ENCODE data around the gene ICA1. TPM values are rescaled to one million over a fixed set of nuclear protein-coding genes. Genes with fewer than 3 reads are reported as not detected.

The ICA1 gene
- total and polyA plus RNA-seq, 2 of the 13 experiments (the other 11 are each of a cell fraction or from before 2014, with no cell fraction given) = 0.29 TPM; not detected in 1

GRCh38 chr7:8229927-8230326, 32.0 kb downstream of the ICA1 start:
- H3K4me3 ChIP-seq (replicated peaks in 1 of 3; ENCODE audit: insufficient read depth in 1 of 3, low read depth in 2 of 3, low read length in 3 of 3) = no peak overlapping the region
- DNase-seq (ENCODE audit: low spot score) = no peak
- TF ChIP-seq RORA (CRISPR knock-in tag; IDR thresholded peaks at IDR 0.05) (no peak), MXD3 (CRISPR knock-in tag; IDR thresholded peaks at IDR 0.05) (no peak), DNMT1 (CRISPR knock-in tag; IDR thresholded peaks at IDR 0.05) (no peak), ZNF792 (CRISPR knock-in tag; IDR thresholded peaks at IDR 0.05) (no peak), JDP2 (CRISPR knock-in tag; IDR thresholded peaks at IDR 0.05; ENCODE audit: borderline replicate concordance) (no peak), ZNF142 (CRISPR knock-in tag; IDR thresholded peaks at IDR 0.05) (no peak), ATF6 (CRISPR knock-in tag; conservative IDR thresholded peaks at IDR 0.05) (no peak), HMG20B (CRISPR knock-in tag; conservative IDR thresholded peaks at IDR 0.05) (no peak), TOE1 (CRISPR knock-in tag; IDR thresholded peaks at IDR 0.05) (no peak), POLR2G (IDR thresholded peaks at IDR 0.05; ENCODE audit: low read depth, low read length) (no peak), ZNF101 (CRISPR knock-in tag; IDR thresholded peaks at IDR 0.05; ENCODE audit: borderline replicate concordance, low read depth) (no peak)
- TF ChIP-seq, protein P1, sequence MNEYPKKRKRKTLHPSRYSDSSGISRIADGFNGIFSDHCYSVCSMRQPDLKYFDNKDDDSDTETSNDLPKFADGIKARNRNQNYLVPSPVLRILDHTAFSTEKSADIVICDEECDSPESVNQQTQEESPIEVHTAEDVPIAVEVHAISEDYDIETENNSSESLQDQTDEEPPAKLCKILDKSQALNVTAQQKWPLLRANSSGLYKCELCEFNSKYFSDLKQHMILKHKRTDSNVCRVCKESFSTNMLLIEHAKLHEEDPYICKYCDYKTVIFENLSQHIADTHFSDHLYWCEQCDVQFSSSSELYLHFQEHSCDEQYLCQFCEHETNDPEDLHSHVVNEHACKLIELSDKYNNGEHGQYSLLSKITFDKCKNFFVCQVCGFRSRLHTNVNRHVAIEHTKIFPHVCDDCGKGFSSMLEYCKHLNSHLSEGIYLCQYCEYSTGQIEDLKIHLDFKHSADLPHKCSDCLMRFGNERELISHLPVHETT (CRISPR knock-in tag; conservative IDR thresholded peaks at IDR 0.05) = no peak
- no peak overlapping the region for H3K4me2 ChIP-seq (ENCODE audit: low read depth, low read length)
- ATAC-seq = no peak
- no peaks in the 10 kb centered on the region for H3K79me2 ChIP-seq (ENCODE audit: insufficient read depth, low read length)
- no peak overlapping the region for H2AFZ ChIP-seq (ENCODE audit: low read length)
- no peaks in the 10 kb centered on the region for H3K9me3 ChIP-seq (ENCODE audit: low read length)
- no peak for FAIRE-seq
- ChIA-PET CTCF (ENCODE audit: low intra/inter-chr PET ratio, low total read pairs) (no interaction called here), POLR2A (no interaction called here)
- in situ Hi-C loops (cut with HindIII; ENCODE audit: extremely low pct_ligation_motif_present, low pct_unique_long_range_greater_than_20kb) (no loop called here), intact Hi-C loops (cut with micrococcal nuclease; ENCODE audit: unreplicated experiment) (no loop called here)
- H3K36me3 ChIP-seq (replicated peaks in 1 of 2; ENCODE audit: control insufficient read depth in 1 of 2, insufficient read depth in 2 of 2, low read length in 2 of 2) = no peaks in the 10 kb centered on the region
- no peak overlapping the region for H3K9ac ChIP-seq (ENCODE audit: insufficient read depth, low read depth, low read length)
- H3K27ac ChIP-seq (ENCODE audit: extremely low read length, insufficient read depth, low read length) = no peak overlapping the region
- H3K27me3 ChIP-seq (ENCODE audit: control insufficient read depth in 1 of 2, insufficient read depth in 2 of 2, low read length in 2 of 2) = no peaks in the 10 kb centered on the region
- H3K4me1 ChIP-seq (ENCODE audit: insufficient read depth, low read length) = no peaks in the 10 kb centered on the region
- BruUV-seq (replicated peaks) = no TSS peak
- no peaks in the 10 kb centered on the region for H4K20me1 ChIP-seq (ENCODE audit: insufficient read depth, low read length)
- WGBS (ENCODE audit: low lambda C conversion rate) = 16% methylated on average over 3 of the region's 3 CpGs
